ENCODE results near the gene B3GALNT1.

- TF ChIP-seq HMGXB4 (CRISPR knock-in tag; IDR thresholded peaks at IDR 0.05; ENCODE audit: borderline replicate concordance) (no peak), CTCF (IDR thresholded peaks at IDR 0.05) (no peak), RAD21 (conservative IDR thresholded peaks at IDR 0.05 in 1 of 2, IDR thresholded peaks at IDR 0.05 in 1 of 2) (no peak), USF2 (IDR thresholded peaks at IDR 0.05) (no peak), MAFK (IDR thresholded peaks at IDR 0.05; ENCODE audit: partially characterized antibody) (no peak), CHD4 (IDR thresholded peaks at IDR 0.05; ENCODE audit: borderline replicate concordance) (no peak), CHD2 (IDR thresholded peaks at IDR 0.05; ENCODE audit: low read length, partially characterized antibody) (no peak), REST (IDR thresholded peaks at IDR 0.05) (no peak), RCOR1 (IDR thresholded peaks at IDR 0.05; ENCODE audit: low read depth, low read length) (no peak)
Measured at GRCh38 chr3:161101609-161102008, 3.5 kb downstream of the B3GALNT1 start.

All from A549 (cell line).